ENCODE data around the gene MTR.
A peak's percentile ranks its signal among the peaks of the same experiment; 100 is the strongest.

MTR gene

GRCh38 chr1:236785477-236785876 is 9.6 kb upstream of the MTR start:
- no peak for DNase-seq

GRCh38 chr1:236786453-236786852 is 8.6 kb upstream of the MTR start:
- DNase-seq, result no peak

GRCh38 chr1:236794585-236795034 is 482 bp upstream of the MTR start:
- no peak for DNase-seq

DNA sequence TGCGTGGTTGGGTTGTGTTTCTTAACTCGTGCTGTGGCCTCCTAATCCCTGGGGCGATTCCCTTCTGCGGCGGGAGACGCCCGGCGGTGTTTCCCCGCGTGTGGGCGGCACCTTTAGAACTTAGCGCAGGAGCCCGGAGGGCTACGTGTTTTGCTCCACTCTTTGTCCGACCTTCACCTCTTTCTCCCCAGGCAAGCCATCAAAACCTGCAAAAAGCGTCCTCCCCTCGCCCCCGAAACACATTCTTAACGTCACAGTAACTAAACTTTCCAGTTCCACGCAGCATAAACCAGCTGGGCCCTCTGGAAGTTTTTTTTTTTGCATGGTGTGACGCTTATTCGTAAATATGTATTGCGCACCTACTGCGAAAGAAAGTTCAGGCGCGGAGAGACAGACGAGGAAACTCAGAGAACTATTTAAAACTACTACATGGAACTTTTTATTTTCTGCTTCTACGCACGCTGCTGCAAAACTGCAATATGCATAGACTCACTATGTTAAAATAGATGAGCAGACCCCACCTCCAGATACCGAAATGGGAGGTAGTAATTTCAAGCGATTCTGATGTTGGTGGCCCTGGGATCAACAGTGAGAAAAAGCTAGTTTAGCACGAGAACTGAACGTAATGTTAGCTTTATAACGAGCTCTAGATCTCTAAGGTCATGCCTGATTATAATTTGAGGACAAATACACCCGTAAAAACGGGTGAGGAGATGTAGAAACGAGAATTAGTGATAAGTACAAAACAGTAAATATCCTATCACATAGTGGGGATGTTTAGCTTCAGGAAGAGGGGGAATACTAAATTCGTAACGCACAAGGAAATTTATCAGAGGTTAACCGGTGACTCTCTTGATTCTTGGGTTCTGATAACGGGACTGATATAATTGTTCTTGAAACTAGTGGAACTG is 920 bp downstream of the MTR start:
- peak in 1 of 2 experiments; percentile 32 for DNase-seq

GRCh38 chr1:236799001-236799400 is 3.9 kb downstream of the MTR start:
- no peak for DNase-seq

DNA sequence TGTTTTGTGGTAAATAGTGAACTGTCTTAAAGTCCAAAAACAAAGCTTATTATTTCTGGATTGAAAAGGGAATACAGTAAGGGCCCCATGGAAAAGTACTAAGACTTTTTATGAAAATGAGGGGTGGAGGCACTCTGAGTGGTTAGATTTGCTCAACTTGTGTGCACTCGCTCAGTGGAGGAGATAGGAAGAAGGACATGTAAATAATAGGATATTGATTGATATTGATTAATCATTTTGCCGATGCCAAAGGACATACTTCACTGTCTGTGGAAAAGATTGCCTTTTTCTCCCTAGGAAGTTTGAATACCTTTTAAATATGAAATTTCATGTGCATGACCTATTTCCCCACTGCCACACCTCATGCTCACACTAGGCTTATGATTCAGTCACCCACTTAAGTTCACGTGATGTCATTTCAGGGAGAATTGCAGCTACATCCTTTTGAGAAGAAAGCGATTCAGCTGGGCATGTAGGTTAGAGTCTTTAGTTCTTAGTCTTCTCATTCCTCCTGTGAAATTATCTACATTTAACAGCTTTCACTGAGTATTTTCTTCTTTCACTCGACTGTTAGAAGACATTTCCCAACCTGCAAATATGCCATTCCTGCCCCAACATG is 5.0 kb downstream of the MTR start:
- no peak for DNase-seq

GRCh38 chr1:236800623-236801022 is 5.5 kb downstream of the MTR start:
- DNase-seq, result no peak

DNA sequence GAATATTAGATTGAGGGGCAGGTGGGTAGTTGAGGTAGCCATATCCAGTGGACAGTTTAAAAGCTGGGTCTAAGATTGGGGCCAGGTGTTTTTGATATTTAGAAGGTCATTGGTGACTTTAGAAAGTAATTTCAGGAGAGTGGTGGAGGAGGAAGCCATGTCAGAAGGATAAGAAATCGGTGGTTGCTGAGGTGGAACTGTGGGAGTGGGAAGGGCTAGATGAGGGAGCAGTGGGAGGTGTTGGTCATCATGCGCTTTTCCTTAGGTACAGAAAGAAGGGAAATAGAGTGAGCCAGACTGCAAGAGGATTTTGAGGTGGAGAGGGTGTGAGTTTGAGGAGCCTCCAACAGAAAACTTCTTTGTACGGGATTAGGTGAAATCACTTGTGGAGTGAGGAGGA is 7.2 kb downstream of the MTR start:
- no peak for DNase-seq

DNA sequence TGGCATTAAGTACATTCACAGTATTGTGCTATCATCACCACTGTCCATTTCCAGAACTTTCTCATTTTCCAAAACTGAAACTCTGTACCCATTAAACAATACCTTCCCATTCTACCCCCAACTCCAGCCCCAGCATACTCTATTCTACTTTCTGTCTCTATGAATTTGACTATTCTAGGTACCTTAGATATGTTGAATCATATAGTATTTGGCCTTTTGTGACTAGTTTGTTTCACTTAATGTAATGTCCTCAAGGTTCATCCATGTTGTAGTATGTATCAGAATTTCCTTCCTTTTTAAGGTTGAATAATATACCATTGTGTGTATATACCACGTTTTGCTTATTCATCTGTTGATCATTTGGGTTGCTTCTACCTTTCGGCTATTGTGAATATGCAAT is 11.5 kb downstream of the MTR start:
- no peak for DNase-seq

- no peak for DNase-seq
Measured at GRCh38 chr1:236808005-236808404, 12.9 kb downstream of the MTR start.

DNA sequence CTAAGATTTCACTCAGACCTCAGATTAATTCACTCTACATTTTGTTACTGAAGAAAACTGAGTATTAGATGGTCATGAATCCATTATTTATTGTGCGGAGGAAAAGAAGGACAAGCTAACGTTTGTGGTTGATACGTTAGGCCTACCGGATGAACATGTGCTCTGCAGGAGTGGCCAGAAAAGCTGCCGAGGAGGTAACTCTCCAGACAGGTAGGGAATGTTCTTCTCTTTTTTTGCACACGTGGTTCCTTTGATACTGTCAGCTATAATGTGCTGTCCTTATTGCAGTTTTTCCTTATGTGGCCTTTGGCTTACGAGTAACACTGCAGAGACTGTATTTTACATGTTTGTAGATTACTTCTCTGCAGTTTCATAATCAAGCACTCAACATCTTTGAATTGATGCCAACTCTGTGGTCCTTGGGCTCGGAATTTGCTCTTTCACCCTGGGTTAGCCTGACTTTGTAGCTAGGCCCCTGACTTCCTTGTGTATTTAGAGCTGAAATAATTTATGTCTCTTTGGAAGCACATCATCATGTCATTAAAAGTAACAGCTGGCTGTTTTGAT is 13.6 kb downstream of the MTR start:
- no peak for DNase-seq

DNA sequence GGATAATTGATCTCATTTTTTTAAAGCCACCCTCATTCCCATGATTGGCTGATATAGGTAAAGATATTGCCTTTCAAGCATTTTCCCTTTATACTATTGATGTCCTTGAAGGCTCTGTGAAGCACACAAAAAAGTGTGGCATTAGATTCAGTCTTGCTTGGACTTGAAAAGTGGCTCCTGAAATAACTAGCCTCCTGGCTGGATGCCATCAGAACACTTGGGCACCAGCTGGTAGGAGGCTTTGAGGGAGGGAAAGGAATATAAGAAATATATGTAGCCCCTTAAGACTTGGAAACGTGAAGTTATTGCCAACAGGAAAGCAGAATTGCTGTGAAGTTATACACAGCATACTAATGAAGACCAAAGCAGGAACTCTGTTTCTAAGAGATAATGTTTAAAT is 14.1 kb downstream of the MTR start:
- no peak for DNase-seq

- DNase-seq, result no peak
Measured at GRCh38 chr1:236810018-236810417, 14.9 kb downstream of the MTR start.

- DNase-seq, result no peak
Measured at GRCh38 chr1:236812334-236813030, 17.4 kb downstream of the MTR start.

DNA sequence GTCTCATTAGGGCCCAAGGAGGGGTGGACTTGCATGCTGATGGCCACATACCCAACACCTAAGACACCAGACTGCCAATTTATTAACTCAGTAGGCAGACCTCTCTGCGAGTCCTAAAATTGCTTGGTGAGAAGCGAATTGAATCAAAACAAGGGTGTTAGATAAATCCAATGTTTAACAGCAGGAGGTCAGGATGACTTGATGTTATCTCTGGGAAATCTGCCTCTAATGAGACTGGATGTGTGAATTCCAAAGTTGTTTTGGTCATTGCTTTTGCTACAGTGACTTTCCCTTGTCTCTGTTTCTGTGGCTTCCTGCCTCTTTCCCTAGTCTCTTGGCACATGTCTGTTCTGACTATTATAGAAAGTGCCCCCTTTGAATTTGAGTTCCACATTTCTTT is 20.8 kb downstream of the MTR start:
- no peak for DNase-seq

GRCh38 chr1:236819856-236820255 is 24.8 kb downstream of the MTR start:
- no peak for DNase-seq

DNA sequence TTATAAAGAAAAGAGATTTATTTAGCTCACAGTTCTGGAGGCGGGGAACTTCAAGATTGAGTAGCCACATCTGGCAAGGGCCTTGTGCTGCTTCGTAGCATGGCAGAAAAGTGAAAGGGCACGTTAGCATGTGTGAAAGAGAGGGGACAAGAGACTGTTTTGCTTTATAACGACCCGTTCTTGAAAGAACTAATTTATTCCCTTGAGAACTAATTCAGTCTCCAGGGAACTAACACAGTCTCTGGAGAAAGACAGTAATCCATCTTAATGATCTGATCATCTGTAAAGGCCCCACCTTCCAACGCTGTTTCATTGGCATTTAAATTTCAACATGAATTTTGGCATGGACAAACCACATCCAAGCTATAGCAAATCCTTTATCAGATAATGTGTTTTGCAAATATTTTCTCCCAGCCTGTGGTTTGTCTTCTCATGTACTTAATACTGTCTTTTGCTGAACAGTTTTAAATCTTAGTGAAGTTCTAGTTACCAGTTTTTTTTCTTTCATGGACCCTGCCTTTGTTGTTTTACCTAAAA is 26.1 kb downstream of the MTR start:
- DNase-seq, result no peak

- no peak for DNase-seq
Measured at GRCh38 chr1:236823559-236823958, 28.5 kb downstream of the MTR start.

DNA sequence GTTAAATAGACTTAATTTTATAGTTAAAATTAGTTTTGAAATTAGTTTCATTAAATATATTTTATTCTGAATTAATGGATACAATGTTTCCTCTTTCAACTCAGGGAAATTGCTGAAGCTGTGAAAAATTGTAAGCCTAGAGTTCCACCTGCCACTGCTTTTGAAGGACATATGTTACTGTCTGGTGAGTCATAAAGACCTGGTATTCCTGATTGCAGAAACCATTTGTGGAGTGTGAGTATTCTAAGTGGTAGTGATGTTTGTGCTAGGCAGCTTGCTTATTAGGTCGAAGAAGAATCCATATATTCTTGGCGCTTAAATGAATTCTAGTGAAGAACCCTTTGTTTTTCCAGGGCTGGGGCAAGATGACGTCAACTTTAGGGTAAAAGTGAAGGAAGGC is 34.0 kb downstream of the MTR start:
- DNase-seq, result no peak

- DNase-seq, result no peak
Measured at GRCh38 chr1:236830116-236830515, 35.0 kb downstream of the MTR start.

GRCh38 chr1:236830560-236830959 is 35.5 kb downstream of the MTR start:
- DNase-seq, result no peak

- no peak for DNase-seq
Measured at GRCh38 chr1:236833575-236833974, 38.5 kb downstream of the MTR start.

GRCh38 chr1:236834876-236835275 is 39.8 kb downstream of the MTR start:
- DNase-seq, result no peak
